ENCODE results near the gene IL37.
"Not testable (repeated sequence)": the region's sequence is repeated elsewhere in the genome, so short reads cannot be mapped to it uniquely, and the experiment has no call there.

The IL37 gene

GRCh38 chr2:112923967-112924338 is 13.0 kb downstream of the IL37 start:
- no peak for DNase-seq

DNA sequence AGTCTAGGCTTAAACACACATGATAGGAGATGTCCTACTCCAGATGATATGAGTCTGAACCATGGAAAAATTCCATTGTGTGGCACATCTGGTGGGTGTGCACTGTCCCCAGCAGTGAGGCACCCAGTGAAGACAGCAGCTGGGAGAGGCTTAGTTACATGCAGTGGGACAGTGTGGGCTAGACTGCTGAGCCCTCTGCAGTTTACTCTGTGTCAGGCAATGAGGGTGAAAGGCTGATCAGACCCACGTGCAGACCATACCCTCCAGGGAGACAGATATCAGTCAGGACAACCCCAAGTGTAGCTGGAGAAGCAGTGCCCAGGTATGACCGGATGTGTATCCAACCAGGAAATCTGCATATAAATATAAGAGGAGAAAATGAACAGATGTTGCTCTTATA is 13.4 kb downstream of the IL37 start:
- DNase-seq = no peak

GRCh38 chr2:112924821-112925220 is 13.9 kb downstream of the IL37 start:
- DNase-seq = no peak

GRCh38 chr2:112926707-112927106 is 15.7 kb downstream of the IL37 start:
- DNase-seq = no peak

DNA sequence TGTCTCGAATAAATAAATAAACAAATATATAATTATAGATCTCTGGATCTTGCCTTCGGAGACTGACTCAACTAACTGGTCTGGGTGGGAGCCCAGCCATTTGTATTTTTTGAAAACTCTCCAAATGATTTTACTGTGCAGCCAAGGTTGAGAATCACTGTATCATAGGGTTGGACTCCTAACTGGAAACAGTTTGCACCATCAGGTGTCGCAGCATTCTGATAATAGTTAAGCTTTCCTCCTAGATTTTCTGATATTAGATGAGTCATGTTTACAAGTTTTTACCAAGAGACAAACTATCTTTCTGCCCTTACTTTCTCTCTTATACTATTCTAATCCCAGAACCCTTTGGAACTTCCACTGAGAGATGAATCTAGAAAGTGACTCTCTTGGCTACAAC is 16.8 kb downstream of the IL37 start:
- DNase-seq = no peak

DNA sequence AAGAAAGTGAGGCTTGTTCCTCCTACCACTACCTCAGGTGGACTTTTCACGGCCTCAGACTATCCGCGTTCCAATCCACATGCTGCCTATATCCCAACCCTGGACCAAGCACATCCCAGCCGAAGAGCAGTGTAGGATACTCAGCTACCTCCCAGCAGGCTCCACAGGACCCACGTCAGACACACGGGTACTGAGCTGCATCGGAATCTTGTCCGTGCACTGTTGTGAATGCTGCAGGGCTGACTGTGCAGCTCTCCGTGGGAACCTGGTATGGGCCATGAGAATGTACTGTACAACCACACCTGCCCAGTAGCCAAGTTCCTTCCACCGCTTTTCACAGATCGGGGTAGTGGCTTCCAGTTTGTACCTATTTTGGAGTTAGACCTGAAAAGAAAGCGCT is 22.3 kb downstream of the IL37 start:
- no peak for DNase-seq

GRCh38 chr2:112934117-112934516 is 23.2 kb downstream of the IL37 start:
- not testable (repeated sequence) for DNase-seq

DNA sequence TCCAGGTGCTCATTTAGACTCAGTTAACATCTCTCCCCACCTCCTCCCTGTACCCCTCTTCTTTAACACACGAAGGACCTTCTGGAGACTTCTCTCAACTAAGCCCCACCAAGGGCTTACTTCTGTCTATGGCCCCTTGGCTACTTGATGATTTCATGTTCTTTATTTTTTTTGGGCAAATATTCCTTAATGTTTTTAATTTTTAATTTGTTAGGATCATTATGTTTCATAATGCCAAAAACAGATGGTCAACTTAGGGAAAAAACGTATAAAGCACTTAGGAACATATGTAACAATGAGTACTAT is 25.9 kb downstream of the IL37 start:
- DNase-seq = no peak

GRCh38 chr2:112938904-112939303 is 27.9 kb downstream of the IL37 start:
- DNase-seq = peak; percentile 30

GRCh38 chr2:112939425-112939824 is 28.5 kb downstream of the IL37 start:
- no peak for DNase-seq

DNA sequence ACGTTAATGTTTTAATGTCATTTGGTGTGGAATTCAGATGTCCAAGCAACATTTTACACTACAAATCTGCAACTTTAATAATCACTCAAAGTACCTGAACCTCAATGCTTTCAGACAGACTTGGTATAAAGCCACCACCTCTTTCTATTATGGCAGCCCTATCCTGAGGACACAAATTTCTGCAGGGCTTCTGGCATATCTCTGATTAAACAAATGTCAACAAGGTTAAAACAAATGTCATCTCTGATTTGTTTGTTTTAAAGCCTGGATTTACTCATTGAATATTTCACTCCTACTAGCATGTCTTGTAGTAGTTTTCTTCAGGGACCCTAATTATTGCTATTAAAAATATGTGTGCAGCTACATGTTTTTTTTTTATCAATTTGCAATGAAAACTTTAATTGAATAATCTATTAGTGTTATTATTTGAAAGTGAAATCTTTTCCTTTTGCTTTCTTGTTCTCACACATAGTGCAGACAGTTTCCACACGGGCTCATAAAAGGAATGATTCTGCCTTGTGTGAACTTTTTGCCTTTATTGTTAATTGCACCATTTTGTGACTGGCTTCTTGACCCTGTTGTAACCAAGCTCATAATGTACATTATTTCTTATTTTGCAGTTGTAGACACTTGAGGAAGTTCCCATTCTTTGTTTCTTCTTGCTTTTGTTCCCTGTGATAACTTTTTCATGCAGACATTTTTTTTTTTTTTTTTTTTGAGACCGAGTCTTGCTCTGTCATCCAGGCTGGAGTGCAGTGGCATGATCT is 30.1 kb downstream of the IL37 start:
- DNase-seq = no peak

DNA sequence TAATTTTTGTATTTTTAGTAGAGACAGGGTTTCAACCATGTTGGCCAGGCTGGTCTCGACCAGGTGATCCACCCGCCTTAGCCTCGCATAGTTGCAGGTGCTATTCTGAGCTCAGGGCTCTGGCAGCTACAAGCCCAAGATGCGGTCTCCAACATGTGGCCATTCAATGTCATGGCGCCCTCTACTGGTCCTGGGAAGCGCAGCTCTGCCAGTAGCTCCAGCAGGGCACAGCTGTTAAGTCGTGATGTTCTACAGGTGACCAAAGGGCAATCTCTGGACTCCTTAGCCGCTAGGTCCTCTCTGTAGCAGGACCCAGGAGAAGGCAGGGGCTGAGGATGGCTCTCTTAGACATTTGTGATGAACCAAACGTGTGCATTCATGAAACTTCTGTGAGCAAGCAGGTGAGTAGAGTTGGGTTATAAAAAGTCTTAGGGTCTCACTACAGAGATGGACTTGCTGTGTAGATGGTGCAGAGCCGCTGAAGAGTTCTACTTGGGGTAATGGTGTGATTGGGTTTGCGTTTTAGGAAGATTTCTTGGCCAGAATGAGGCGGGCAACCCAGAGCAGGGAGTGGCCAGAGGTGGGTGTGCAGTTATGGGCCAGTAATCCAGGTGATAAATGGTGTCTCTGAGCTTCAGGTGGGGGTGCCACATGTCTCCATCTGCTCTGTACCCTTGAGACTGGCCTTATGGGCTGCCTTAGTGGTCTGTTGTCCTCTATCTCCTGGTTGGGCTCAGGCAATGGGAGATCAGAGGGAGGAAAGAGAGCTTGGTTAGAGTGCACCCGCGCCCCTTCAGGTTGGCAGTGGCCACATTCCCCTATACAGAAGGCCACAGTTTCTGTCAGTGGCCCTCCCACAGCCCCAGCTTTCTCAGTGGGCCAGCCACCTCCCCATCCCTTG is 31.0 kb downstream of the IL37 start:
- peak; percentile 61 for DNase-seq

- no peak for DNase-seq
Measured at GRCh38 chr2:112942654-112943002, 31.7 kb downstream of the IL37 start.

DNA sequence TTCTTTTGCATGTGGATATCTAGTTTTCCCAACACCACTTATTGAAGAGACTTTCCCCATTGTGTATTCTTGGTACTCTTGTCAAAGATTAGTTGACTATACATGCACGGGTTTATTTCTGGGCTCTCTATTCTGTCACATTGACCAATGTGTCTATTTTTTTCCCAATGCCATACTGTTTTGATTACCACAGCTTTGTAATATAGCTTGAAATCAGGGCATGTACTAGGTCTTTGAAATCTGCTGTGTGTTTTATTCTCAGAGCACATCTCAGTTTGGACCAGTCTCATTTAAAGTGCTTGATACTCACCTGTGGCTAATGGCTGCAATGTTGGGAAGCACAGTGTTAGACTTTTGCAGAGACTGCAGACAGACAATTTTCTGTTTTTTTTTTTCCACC is 34.0 kb downstream of the IL37 start:
- no peak for DNase-seq

DNA sequence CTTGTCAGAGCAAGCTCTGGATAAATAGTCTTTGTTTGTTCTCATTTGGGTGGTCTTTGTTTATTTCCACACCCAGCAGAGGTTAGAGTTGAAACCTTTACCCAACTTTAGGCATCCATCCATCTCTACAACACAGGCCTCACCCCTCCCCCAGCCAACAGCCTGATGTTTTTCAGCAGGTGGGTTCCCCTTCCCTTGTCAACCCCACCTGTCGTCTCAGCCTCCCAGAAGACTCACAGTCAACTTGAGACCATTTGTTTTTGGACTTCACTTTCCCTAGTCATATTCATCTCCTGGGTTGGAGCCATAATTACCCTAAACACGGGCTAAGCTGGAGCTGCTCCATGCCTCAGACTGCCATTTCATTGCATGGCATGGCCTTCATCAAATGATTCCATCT is 35.1 kb downstream of the IL37 start:
- no peak for DNase-seq

DNA sequence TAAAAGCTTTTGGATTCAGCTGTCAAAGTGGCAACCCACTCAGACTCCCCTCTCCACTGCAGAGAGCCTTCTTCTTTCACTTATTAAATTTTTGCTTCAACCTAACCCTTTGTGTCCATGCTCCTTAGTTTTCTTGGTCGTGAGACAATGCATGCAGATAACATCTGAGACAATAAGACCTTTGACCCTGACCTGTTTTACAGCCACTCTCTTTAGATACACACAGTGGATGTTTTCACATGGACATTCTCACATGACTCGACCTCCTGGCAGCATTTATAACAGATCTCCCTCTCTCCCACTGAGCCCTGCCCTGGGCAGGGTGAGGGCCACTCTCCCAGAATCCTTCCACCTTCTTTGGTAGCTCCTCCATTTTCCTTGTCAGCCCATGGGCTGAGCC is 36.4 kb downstream of the IL37 start:
- no peak for DNase-seq

DNA sequence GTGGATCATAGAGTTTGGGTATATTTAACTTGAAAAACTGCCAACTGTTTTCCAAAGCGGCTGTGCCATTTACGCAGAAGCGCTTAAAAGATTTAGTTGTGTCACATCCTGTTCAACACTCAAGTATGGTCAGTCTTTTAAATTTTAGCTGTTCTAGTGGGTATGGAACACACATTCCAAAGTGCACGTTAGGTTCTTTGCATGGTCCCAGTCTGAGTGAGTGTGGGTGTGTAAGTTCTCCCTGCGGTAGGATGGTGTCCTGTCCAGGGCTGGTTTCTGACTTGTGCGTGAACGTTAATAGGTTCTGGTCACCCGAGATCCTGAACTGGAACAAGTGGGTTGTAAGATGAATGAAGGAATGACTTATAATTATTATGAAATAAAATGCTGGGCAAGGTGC is 38.5 kb downstream of the IL37 start:
- DNase-seq = no peak

DNA sequence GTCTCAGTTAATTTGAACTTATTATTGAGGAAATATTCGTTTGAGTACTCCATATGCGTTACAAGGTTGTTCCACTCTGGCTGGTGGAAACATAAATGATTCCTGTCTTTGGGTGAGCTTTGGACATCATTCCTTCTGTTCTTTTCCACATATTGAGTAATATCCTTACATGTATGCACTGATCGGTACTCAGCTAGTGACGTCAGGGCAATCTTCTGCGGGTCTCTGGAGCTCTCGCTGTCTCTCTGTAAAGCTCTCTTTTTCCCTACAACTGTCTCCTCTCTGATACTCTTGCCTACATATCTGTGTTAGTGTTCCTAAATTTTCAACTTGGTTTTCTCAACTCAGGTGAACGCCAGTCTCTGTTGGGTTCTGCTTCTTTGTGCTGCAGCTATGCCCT is 43.4 kb downstream of the IL37 start:
- no peak for DNase-seq

GRCh38 chr2:112957511-112957910 is 46.5 kb downstream of the IL37 start:
- DNase-seq = no peak

DNA sequence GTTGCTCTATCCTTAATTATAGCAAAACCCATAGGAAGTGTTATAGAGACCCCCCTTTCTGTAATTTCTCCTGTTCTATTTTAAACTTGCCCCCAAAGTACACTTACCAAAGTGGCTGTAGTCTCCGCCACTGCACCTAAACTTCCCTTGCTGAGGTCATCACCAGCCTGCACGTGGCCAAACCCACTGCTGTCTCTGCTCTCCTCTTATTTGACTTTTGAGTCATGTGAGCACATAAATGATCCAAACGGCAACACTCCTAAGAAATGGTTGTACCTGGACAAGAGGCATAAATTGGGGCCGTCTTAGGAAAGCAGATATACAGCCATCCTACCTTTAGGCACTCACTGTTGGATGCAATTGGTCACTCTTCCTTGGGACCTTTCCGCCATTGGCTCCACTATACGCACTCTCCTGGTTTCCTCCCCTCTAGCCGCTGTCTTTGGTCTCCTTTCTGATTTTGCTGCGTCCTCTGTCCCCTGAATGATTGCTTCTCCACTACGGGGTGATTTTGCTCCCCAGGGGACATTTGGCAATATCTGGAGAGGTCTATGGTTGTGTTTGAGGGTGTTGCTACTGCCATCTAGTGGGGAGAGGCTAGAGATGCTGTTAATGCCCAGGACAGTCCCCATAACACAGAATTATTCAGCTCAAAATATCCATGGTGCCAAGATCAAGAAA is 47.6 kb downstream of the IL37 start:
- no peak for DNase-seq

DNA sequence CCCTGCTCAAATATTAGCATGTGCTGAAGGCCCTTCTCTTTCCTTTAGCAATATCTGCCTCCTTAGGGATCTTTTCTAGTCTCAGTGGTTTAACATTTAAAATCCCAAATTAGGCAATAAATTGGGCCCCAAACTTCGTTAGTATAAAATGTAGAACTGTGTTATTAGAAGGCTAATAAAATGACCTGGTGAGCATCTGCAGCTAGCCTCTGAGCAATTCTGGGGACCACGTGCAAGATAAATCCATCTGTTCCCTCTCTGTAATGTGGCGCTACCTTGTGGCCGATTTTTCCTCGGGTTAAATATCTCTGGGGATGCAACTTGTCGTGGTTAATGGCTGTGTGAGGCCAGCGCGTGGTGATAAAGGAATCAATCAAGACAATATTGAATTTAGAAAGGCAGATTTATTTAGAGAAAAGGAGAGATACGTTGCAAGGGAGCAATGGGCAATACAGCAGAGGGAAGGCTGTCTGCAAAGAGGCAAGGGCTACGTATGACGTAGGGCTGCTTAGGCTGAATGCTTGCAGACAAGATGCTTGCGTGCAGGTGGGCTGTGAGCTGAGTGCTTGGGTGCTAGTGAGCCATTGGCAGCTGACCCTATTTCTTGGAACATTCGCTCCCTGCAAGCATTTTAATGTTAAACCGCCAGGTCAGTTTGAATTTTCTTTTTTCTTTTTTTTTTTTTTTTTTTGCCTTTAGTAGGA is 48.3 kb downstream of the IL37 start:
- DNase-seq = no peak

GRCh38 chr2:112960230-112960825 is 49.4 kb downstream of the IL37 start:
- DNase-seq = no peak
